WI38 (cell line): ENCODE measurements around the gene EHMT2.

Experiments used
- H3K4me3 ChIP-seq: 2 replicates; pipeline ENCODE4 v1.5.1; 2011; ENCODE audit warnings: low read depth, mild to moderate bottlenecking, control low read depth, low read length
- TF ChIP-seq, protein P1 (sequence below): IDR thresholded peaks from 2 replicates; pipeline ENCODE4 v1.5.1; 2012; ENCODE audit warnings: low read depth, mild to moderate bottlenecking, control low read depth, low read length

Gene EHMT2

DNA sequence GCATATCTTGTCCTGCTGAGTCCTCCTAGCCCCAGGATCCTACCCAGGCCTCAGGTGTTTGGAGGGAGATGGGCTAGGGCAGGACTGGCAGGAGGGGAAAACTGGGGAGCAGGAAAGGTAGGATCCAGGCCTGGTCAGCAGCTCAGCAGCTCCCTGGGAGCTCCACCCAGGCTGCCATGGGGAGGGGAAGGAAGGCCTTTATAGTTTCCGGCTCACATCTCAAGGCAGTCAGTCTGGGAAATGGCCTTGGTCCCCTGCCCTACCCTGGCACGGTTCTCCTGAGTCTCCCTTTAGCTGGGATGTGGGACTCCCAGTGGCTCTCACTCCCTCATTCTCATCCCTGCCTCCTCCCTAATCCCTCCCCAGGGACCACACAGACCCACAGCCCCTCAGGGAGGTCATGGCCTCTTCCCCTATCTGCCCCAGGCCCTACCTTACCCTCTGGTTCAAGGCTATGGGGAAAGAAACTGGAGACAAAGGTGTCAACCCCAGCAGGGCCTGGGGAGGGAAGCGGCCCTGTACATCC lies 20.3 kb downstream of the EHMT2 start:
- TF ChIP-seq, protein P1, sequence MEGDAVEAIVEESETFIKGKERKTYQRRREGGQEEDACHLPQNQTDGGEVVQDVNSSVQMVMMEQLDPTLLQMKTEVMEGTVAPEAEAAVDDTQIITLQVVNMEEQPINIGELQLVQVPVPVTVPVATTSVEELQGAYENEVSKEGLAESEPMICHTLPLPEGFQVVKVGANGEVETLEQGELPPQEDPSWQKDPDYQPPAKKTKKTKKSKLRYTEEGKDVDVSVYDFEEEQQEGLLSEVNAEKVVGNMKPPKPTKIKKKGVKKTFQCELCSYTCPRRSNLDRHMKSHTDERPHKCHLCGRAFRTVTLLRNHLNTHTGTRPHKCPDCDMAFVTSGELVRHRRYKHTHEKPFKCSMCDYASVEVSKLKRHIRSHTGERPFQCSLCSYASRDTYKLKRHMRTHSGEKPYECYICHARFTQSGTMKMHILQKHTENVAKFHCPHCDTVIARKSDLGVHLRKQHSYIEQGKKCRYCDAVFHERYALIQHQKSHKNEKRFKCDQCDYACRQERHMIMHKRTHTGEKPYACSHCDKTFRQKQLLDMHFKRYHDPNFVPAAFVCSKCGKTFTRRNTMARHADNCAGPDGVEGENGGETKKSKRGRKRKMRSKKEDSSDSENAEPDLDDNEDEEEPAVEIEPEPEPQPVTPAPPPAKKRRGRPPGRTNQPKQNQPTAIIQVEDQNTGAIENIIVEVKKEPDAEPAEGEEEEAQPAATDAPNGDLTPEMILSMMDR, result no peak
- no peak overlapping the region for H3K4me3 ChIP-seq

DNA sequence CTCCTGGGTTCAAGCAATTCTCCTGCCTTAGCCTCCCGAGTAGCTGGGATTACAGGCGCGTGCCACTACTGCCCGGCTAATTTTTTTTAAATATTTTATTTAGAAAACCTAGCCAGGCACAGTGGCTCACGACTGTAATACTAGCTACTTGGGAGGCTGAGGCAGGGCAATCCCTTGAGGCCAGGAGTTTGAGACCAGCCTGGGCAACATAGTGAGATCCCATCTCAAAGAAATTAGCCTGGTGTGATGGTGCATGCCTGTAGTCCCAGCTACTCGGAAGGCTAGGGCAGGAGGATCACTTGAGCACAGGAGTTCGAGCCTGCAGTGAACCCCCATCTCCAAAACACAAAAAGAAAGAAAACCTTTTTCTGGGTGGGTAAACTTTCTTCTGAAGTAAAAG lies 21.1 kb downstream of the EHMT2 start:
- H3K4me3 ChIP-seq, result no peak overlapping the region
- TF ChIP-seq, protein P1, result no peak

DNA sequence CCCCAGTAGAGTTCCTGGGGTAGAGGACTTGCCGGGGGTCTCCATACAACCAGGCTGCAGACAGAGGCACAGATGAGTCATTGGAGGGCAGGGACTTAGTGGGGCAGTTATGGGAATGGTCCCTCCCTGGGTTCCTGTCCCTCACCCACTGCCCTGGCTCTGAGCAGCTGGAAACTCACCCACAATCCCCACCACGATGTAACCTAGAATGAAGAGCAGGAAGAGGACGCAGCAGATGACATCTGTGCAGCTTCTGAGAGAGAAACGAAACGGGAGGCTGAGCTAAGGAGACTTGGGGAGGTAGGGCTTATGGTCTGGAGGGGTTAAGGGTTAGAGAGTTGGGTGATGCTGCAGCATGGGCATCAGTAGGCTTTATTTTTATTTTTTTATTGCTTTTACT lies 21.6 kb downstream of the EHMT2 start:
- TF ChIP-seq, protein P1, result no peak

DNA sequence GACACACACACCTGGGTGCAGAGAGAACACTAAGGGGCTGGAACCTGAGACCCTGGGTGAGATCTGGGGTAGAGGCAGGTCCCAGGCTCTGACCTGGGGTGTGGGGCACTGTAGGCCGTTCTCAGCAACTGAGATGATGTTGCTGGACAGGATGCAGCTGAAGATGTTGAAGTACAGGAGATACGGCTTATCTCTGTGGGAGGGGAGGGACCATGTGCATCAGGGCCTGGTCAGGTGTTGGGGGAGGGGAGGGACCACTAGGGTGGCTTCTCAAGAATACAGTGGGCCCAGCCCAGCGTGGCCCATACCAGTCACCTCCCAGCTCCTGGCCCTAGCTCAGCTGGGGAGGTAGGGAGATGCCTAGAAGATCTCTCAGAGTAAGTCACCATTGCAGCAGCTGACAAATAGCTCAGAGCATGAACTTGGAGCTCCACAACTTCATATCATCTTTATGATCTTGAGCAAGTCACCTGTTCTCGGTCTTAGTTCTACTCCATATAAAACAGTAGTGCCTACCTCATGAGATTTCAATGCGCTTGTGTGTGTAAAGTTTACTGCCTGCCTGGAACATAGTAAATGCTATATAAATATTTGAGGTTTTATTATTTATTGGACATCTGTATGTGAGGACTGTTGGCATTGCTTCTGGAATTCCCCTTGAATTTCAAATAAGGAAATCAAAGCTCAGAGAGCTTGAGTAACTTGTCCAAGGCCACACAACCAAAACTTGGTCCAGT lies 22.5 kb downstream of the EHMT2 start:
- TF ChIP-seq, protein P1, result no peak
- H3K4me3 ChIP-seq, result no peak overlapping the region

More for the DNA sequence above, 21.6 kb downstream of the EHMT2 start:
- H3K4me3 ChIP-seq, result no peak overlapping the region

DNA sequence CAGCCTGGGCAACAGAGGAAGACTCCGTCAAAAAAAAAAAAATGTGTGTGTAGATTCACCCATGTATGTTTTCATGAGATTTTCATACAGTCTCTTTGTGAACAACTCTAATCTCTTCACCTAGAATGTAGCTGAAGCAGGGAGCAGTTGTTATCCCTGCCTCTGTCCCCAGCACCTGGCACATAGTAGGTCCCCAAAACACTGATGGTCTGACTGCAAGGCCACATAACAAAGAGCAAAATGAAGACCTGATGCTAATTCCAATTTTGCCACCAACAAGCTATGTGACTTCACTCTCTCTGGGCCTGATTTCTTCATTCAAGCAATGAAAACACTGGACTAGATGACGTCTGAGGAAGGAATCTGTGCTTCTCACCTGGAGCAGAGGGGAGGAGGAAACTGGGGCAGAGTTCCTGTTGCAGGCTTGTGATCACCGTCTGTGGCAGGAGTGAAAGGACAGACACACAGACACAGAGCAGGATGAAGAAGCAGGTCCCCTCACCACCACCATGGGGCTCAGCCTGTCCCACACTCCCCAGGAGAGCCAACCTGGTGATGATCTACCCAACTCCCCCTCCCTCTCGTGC lies 23.3 kb downstream of the EHMT2 start:
- TF ChIP-seq, protein P1, result no peak
- no peak overlapping the region for H3K4me3 ChIP-seq

DNA sequence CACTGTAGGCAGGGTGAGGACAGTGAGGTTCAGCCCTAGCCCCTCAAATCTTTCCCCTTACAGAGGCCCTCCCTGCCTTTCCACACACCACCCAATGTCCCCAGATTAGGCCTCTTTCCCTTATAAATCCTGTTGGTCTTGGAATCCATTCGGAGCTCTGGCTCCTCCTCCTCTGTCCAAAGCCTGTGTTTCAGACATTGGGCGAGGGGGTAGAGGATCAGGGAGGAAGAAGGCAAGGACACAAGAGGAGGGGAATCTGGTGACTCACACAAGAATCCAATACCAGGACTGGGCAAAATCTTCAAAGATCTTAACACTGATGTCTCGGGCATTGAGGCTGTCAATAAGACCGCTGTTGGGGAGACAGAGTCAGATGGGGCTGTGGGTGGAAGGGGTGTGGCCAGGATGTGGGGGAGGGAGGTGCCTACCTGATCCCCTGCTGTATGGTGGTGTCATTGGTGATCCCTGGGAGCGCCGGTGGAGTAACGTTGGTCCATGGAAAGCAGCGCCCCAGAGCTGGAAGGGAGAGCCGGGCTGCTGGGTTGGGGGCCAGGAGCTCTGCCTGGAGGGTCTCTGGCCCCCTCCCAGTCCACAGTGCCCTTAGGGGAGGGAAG lies 26.3 kb downstream of the EHMT2 start:
- TF ChIP-seq, protein P1, result no peak
- no peak overlapping the region for H3K4me3 ChIP-seq
